Measurements from ENCODE around the gene CNPY3.
A peak's percentile ranks its signal among the peaks of the same experiment; 100 is the strongest.
"Not testable (repeated sequence)": the region's sequence is repeated elsewhere in the genome, so short reads cannot be mapped to it uniquely, and the experiment has no call there.

Gene CNPY3
- 36.0 to 106 (median 66.0) reads per million in 17 experiments for total RNA-seq

DNA sequence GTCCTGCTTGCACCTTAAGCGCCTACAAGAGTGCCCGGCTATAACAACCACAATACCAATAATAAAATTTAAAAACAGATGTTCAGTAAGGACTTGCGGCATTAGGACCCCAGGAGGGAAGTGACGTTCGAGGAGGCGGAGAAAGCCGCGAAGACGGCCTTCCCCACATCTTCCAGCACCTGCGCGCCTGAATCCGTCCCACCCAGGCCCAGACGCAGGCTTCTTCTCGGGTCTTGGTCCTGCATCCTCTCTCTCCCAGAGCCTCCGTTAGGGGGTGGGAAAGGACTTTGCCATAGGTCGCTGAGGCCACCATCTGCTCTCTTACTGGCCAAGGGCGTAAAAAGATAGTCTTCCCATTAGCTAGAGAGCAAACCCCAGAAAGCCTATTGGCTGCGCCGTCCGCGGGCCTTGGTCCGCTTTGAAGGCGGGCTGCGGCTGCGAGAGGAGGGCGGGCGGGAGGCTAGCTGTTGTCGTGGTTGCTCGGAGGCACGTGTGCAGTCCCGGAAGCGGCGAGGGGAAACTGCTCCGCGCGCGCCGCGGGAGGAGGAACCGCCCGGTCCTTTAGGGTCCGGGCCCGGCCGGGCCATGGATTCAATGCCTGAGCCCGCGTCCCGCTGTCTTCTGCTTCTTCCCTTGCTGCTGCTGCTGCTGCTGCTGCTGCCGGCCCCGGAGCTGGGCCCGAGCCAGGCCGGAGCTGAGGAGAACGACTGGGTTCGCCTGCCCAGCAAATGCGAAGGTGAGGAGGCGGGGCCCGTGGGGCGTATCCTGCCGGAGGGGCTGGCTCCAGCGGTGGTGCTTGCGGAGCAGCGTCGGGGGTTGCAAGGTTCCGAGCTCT lies at the start of gene CNPY3:
CNPY3 (plus strand) TSS at position 495 of the 835 bp plus-strand sequence; CDS start at position 586, 91 bp downstream.
- peak; percentile 97 to 98 (median 98) for DNase-seq

DNA sequence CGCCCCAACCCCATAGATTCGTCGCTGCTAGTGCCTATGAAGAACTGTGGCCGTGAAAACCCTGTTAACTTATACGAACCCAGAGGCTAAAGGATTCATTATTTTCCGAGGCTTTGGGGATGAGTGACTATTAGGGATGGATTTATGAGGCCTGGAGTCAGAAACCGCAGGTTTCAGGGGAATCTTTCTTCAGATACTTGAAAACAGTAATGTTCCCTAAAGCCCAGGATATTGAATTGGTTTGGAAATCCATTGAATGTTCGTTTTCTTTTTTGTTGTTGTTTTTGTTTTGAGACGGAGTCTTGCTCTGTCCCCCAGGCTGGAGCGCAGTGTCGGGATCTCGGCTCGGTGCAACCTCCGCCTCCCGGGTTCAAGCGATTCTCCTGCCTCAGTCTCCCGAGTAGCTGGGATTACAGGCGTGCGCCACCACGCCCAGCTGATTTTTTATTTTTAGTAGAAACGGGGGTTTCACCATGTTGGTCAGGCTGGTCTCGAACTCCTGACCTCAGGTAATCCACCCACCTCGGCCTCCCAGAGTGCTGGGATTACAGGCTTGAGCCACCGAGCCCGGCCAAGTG lies 49.0 kb upstream of the CNPY3 start:
- DNase-seq, result not testable (repeated sequence)

DNA sequence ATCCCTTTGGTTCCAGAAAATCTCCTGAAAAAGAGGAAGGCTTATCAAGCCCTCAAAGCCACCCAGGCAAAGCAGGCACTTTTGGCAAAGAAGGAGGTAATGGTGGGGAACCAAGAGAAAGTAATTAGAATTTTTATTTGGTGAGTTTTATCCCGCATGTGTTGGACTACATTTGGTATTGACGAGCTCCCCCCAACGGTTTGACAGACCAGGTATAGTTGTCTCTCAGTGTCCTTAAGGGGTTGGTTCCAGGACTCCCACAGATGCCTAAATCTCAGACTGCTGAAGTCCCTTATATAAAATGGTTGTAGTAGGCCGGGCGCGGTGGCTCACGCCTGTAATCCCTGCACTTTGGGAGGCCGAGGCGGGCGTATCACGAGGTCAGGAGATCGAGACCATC lies 48.4 kb upstream of the CNPY3 start:
- DNase-seq, result not testable (repeated sequence)

DNA sequence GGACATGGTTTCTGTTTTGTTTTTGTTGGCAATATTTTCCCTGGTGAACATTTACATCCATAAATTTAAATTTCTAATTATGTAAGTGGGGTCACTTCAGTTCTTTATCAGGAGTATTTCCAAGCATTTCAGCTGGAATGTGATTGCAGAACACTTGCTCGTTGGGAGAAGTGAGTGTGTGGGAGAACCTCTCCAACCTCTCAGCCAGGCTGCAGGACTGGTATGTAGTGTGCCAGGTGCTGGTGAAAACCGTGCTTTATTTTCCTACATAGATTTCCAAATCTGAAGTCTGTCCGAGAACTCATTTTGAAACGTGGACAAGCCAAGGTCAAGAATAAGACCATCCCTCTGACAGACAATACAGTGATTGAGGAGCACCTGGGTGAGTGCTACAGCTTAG lies 43.6 kb upstream of the CNPY3 start:
- no peak for DNase-seq

DNA sequence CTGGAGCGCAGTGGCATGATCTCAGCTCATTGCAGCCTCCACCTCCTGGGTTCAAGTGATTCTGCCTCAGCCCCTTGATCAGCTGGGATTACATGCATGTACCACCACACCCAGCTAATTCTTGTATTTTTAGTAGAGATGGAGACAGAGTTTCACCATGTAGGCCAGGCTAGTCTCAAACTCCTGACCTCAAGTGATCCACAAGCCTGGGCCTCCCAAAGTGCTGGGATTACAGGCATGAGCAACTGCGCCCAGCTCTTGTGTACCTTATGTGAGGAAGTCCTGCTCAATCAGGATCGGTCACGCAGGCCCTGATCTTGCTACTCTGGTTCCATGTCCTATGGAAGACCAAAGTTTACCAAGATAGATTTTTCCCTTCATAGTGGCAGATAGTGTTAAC lies 41.1 kb upstream of the CNPY3 start:
- DNase-seq, result not testable (repeated sequence)

DNA sequence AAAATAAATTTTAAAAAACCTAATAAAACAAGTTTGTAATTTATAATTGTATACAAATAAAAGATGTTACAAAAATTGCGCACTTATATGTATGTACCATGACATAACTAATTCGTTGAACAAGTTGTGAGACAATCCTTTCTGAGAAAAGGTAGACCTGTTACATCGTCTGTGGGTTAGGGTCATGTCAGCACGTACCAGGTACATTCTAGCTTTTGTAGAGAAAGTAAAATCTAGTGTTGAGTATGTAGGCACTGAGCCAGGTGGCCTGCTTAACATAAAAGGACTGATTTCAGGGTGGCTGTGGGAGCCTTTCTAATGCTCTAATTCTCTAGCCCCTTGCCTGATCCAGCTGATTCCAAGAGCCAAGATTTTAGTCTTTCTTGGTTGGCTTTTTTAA lies 39.5 kb upstream of the CNPY3 start:
- no peak for DNase-seq

DNA sequence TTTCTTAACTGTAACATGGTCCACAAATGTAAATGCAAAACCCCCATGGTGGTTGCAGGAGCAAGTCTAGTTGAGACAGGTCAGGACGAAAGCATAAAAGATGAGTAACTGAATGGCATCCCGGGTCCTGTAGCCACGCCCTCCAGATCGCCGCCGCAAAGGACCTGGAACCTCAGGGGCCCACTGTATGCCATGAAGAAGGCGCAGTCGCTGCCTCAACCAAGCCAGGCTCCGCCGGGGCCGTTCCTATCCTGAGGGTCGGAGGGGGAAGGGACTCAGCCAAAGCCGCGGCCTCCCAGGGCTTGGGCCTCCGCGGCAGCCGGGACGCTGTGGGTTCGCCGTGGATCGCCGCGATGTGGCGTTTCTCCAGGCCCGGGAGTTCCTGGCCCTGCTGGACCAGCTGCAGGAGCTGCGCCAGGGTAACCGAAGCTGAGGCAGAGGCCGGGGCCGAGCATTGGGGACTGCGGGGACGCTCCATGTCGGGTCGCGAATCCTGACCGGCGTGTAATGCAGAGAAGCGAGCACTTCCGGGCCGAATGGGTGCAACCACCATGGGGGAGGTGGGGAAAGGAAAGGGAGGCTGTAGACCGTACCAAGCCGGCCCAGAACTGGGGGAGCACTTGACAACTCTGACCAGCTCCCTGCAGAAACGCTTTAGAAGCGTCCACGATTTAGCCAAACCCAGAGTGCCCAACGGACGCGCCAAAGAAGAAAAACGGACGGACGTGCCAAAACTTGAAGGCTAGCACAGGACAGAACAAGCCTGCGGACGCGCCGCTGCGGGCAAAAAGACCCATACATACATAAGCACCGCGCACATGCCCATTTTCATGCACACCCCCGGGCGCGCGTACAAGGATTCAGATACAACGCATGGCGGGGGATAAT lies 38.7 kb upstream of the CNPY3 start:
- DNase-seq, result peak; percentile 93 to 97 (median 96)

DNA sequence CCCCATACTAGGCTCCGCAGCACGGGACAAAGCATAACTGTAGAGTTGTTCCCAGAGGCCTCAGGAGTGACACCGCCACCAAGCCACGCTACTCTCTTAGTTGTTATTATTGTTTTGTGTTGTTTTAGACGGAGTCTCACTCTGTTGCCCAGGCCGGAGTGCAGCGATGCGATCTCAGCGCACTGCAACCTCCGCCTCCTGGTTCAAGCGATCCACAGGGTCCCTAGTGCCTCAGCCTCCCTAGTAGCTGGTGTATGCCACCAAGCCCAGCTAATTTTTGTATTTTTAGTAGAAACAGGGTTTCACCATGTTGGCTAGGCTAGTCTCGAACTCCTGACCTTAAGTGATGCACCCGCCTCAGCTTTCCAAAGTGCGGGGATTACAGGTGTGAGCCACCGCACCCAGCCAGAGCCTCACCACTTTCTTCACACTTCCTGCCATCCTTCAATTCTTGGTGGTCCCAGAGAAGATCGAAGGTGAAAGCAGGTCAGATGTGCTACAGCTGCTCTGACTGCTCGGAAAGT lies 38.0 kb upstream of the CNPY3 start:
- DNase-seq, result no peak

DNA sequence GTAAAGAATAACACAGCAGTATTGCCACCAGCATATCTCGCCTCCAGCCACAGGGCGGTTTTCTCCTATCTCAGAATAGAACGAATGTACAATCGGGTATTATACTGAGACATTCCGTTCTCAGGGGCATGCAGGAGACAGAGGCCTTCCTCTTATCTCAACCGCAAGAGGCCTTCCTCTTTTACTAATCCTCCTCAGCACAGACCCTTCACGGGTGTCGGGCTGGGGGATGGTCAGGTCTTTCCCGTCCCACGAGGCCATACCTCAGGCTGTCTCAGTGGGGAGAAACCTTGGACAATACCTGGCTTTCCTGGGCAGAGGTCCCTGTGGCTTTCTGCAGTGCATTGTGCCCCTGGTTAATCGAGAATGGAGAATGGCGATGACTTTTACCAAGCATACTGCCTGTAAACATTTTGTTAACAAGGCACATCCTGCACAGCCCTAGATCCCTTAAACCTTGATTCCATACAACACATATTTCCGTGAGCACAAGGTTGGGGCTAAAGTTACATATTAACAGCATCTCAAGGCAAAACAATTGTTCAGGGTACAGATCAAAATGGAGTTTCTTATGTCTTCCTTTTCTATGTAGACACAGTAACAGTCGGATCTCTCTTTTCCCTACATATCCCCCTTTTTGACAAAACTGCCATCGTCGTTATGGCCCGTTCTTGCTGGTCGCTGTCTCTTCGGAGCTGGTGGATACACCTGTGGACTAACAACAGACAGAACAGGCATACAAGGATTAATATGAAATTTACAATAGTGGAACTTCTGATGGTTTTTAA lies 35.0 kb upstream of the CNPY3 start:
- DNase-seq, result peak in 2 of 4 experiments; percentile 26 to 28

DNA sequence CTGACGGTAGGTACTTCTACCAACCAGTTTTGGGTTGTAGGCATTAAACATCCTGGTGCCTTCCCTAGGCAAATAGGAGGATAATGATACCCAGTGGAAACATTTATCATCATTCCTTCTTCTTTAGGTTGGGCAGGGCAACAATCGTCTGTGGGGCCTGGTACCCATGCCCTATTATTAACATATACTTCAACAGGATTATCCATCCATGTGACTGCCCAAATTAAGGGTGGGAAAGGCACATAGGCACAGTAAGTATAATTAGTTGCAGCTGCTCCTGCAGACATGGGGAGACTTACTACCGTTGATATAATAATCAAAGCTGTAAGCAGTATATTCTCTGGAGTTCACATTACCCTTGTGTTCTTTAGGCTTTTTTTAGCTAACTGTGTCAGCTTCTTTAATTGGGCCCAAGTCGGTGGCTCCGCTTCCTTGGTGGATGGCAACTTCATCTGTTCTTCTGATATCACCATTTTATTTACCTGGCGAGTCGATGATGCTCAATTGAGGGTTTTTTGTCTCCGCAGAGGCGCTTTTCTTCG lies 33.0 kb upstream of the CNPY3 start:
- no peak for DNase-seq

DNA sequence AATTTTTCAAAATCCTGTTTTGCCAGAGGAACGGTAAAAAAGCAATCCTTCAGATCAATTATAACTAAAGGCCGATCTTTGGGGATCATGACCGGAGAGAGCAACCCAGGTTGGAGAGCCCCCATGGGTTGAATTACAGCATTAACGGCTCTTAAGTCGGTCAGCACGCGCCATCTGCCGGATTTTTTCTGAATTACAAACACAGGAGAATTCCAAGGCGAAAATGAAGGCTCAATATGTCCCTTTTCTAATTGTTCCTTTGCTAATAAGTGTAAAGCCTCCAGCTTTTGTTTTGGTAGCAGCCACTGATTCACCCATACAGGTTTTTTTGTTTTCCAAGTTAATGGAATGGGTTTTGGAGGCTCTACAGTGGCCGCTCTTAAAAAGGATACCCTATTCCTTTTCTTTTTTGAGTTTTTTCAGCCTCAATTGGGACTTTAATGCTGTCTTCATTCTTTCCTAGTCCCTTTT lies 30.4 kb upstream of the CNPY3 start:
- peak; percentile 78 to 89 (median 86) for DNase-seq

DNA sequence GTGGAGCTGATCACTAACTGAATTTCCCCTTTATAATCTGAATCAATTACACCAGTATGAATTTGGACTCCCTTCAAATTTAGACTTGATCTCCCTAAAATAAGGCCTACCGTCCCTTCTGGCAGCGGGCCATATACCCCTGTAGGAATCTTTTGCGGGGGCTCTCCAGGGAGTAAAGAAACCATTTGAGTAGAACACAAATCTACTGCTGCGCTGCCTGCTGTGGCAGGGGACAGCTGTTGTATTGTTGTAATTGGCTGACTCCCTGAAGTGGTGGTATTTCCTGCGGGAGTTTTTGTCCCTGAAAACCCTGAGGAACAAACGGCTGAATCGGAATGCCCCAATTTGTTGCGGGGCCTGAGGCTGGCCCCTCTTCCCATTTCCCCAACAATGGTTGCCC lies 29.4 kb upstream of the CNPY3 start:
- DNase-seq, result no peak

DNA sequence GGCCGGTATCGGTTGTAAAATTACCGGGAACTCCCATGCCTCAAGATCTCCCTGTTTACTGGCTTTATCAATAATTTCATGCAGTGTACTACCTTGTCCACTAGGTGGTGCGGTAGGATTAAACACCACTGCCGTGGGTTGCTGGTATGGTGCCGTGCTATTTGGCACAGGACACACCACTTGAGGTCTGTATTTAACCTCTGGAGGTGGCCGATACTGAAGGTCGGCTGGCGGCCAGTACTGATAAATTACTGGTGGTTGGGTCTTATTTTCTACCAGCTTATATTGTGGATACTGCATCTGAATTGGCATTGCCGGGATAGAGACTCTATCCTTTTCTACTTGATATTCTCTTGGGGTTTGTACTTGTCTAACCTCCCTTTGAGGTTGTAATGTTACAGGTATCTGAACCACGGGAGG lies 27.7 kb upstream of the CNPY3 start:
- peak; percentile 87 to 93 (median 88) for DNase-seq

DNA sequence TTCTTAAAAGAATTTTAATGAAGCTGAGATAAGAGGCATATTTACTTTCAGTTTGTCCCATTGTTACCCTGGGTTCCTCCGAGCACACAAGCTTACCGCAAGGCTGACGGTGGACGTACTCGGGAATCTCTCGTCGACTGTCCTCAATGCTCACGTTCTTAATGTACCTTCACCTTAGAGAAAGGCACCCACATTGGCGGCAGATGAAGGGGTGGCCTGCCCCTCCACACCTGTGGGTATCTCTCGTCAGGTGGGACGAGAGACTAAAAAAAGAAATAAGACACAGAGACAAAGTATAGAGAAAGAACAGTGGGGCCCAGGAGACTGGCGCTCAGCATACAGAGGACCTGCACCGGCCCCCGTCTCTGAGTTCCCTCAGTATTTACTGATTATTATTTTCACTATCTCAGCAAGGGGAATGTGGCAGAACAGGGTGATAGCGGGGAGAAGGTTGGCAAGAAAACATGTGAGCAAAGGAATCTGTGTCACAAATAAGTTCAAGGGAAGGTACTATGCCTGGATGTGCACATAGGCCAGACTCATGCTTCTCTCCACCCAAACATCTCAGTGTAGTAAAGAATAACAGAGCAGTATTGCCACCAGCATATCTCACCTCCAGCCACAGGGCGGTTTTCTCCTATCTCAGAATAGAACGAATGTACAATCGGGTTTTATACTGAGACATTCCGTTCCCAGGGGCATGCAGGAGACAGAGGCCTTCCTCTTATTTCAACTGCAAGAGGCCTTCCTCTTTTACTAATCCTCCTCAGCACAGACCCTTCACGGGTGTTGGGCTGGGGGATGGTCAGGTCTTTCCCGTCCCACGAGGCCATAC lies 26.6 kb upstream of the CNPY3 start:
- peak in 3 of 4 experiments; percentile 11 to 39 (median 23) for DNase-seq

DNA sequence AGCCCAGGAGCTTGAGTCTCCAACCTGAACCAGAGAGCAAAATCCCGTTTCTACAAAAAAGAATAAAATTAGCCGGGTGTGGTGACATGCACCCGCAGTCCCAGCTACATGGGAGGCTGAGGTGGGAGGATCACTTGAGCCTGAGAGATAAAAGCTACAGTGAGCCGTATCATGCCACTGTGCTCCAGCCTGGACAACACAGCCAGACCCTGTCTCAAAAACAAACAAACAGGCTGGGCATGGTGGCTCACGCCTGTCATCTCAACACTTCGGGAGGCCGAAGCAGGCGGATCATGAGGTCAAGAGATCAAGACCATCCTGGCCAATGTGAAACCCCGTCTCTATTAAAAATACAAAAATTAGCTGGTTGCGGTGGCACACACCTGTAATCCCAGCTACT lies 24.8 kb upstream of the CNPY3 start:
- no peak for DNase-seq

DNA sequence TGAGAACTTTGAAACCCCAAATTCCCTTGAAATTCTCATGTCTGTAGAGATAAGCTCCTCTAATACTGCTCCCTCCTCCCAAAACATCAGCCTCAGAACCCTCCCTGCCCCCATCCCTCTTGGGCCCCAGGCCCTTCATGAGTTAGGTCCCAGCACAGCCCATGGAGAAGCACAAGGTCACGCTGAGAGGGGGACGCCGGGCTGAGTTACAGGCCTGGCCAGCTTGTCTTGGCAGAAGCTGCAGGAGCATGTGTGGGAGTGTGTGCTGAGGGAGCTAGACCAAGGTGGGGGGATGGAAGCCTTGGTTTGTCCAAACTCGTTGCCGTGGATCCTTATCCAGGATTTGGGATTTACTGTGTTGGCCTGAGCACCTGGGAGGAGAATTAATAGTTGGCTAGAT lies 21.9 kb upstream of the CNPY3 start:
- DNase-seq, result no peak

DNA sequence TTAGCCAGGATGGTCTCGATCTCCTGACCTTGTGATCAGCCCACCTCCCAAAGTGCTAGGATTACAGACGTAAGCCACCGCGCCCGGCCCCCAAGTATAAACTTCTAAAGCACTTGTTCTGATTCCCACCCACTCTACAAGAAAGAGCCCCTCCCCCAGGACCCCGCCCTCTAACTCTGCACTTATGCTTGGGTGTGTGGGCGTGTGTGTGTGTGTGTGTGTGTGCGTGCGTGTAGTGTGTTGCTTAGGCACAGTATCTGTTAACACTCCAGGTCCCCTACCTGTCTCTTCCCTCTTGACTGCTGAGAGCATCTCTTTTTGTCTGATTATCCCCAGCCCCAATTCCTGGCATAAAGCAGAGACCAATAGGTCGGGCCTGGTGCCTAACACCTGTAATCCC lies 19.4 kb upstream of the CNPY3 start:
- no peak for DNase-seq

DNA sequence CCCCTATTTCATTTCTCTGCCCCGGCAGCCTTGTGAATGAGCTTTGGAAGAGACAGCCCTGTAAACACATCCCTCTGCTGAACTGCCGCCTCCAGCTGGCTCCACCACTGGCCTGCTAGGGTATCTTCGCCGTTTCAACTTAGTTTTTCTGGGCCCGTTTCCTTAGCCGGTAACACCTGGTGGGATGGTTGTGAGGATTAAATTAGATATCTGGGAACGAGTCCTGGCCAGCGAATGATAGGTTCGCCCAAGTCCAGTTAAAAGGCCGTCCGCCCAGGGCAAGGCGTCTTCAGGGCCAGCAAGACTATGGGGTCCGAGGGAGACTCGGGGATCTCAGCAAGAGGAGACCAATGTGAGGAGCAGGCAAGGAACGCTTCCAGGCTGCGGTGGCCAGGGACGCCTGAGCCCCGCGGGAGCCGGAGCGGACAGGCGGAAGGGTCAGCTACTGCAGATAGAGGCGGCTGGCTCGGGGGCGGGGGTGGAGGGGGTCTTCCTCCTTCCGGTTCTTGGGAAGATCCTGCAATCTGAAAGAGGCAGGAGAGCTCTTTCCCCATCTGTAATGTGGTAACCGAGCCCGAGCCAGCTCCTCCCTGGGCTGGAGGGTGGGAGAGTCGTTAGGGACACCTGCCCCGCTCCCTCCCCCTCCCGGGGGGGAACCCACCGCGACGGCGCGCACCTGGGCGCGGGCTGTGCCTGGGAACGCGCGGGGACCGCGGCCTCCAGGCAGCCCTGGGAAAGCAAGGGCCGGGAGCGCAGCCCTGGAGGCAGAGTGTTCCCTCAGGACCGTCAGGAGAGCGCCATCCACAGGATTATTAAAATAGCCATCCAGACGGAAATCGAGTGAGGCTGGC lies 17.9 kb upstream of the CNPY3 start:
- DNase-seq, result peak in 1 of 4 experiments; percentile 18

DNA sequence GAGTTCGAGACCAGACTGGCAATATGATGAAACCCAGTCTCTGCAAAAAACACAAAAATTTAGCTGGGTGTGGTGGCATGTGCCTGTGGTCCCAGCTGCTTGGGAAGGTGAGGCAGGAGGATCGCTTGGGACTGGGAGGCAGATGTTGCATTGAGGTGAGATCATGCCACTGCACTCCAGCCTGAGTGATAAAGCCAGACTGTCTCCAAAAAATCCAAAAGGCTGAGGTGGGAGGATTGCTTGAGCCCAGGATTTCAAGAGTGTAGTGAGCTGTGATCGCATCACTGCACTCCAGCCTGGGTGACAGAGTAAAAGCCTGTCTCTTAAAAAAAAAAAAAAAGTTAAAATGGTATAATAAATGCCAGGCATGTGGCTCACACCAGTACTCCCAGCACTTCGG lies 14.7 kb upstream of the CNPY3 start:
- no peak for DNase-seq

DNA sequence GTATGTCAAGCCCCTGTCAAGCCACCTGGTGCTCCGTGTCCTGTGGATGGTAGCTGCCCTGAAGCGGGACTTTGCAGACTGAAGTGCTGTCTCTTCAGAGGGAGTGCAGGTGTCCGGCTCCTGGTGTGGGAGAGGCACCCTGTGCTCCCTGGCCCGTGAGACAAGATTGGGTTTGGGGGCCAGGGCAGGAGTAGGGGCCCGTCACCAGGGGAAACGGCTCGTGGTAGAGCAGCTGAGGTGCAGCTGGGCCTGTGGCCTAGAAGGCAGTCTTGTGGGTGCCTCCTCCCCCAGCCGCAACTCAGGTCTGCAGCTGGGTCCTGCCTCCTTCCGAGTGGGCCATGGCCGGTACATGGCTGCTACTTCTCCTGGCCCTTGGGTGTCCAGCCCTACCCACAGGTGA lies 13.5 kb upstream of the CNPY3 start, which contains the start of gene PTCRA:
PTCRA (plus strand) TSS at position 322 of the 400 bp plus-strand sequence; CDS start at position 339, 17 bp downstream.
- DNase-seq, result no peak

All from suppressor macrophage (primary cell).